ENCODE results near the gene MSANTD1. TPM values are rescaled to one million over a fixed set of nuclear protein-coding genes. Genes with fewer than 3 reads are reported as not detected.

The MSANTD1 gene
- total RNA-seq, 1 experiment from 2014 or later: 0.77 TPM

GRCh38 chr4:3252831-3253641 is 4.1 kb downstream of the MSANTD1 start:
- intact Hi-C loops (cut with micrococcal nuclease): no loop called here
- Histone ChIP-seq H3K79me2 (ENCODE audit: low read length) (no peaks in the 10 kb centered on the region), H3K9me2 (replicated peaks; ENCODE audit: low read length) (no peaks in the 10 kb centered on the region), H3K9ac (ENCODE audit: low read length) (no peak overlapping the region), H3K4me3 (ENCODE audit: low read length) (no peak overlapping the region), H3K4me1 (ENCODE audit: insufficient read depth, low read length) (peaks cover 22% of the 10 kb centered on the region), H3K4me2 (ENCODE audit: low read length) (no peak overlapping the region), H3F3A (ENCODE audit: low read length, unreplicated experiment) (no peaks in the 10 kb centered on the region), H3K9me3 (ENCODE audit: low read length) (no peaks in the 10 kb centered on the region), H3K27ac (ENCODE audit: low read length) (no peak overlapping the region), H3K27me3 (ENCODE audit: low read length) (no peaks in the 10 kb centered on the region), H4K20me1 (ENCODE audit: low read length) (no peaks in the 10 kb centered on the region), H3K36me3 (ENCODE audit: low read depth, low read length) (no peaks in the 10 kb centered on the region), H2AFZ (ENCODE audit: low read length) (no peak overlapping the region)
- CTCF ChIA-PET: no interaction called here
- no TSS peak for BruUV-seq (replicated peaks)
- no peak for TF ChIP-seq EZH2phosphoT487 (IDR thresholded peaks at IDR 0.05; ENCODE audit: borderline replicate concordance, low read length)
- no peak for TF ChIP-seq EZH2 (IDR thresholded peaks at IDR 0.05; ENCODE audit: low read length, unreplicated experiment)
- TF ChIP-seq CTCF (conservative IDR thresholded peaks at IDR 0.05; ENCODE audit: low read depth, low read length): no peak
- DNase-seq: no peak
- POLR2A ChIA-PET (ENCODE audit: unreplicated experiment): no interaction called here
- ATAC-seq: no peak

- peaks cover 26% of the 10 kb centered on the region for H3K4me1 ChIP-seq (ENCODE audit: insufficient read depth, low read length)
- no peaks in the 10 kb centered on the region for H4K20me1 ChIP-seq (ENCODE audit: low read length)
- no peaks in the 10 kb centered on the region for H3K79me2 ChIP-seq (ENCODE audit: low read length)
- TF ChIP-seq EZH2 (IDR thresholded peaks at IDR 0.05; ENCODE audit: low read length, unreplicated experiment) (no peak), CTCF (conservative IDR thresholded peaks at IDR 0.05; ENCODE audit: low read depth, low read length) (no peak), EZH2phosphoT487 (IDR thresholded peaks at IDR 0.05; ENCODE audit: borderline replicate concordance, low read length) (no peak)
- no peaks in the 10 kb centered on the region for H3K9me2 ChIP-seq (replicated peaks; ENCODE audit: low read length)
- H3K27me3 ChIP-seq (ENCODE audit: low read length): no peaks in the 10 kb centered on the region
- no peak overlapping the region for H3K4me3 ChIP-seq (ENCODE audit: low read length)
- ATAC-seq: no peak
- no peaks in the 10 kb centered on the region for H3K9me3 ChIP-seq (ENCODE audit: low read length)
- DNase-seq: no peak
- no peak overlapping the region for H2AFZ ChIP-seq (ENCODE audit: low read length)
- BruUV-seq (replicated peaks): no TSS peak
- no peaks in the 10 kb centered on the region for H3K36me3 ChIP-seq (ENCODE audit: low read depth, low read length)
- H3F3A ChIP-seq (ENCODE audit: low read length, unreplicated experiment): no peaks in the 10 kb centered on the region
- no peak overlapping the region for H3K4me2 ChIP-seq (ENCODE audit: low read length)
- CTCF ChIA-PET: no interaction called here
- H3K9ac ChIP-seq (ENCODE audit: low read length): no peak overlapping the region
- POLR2A ChIA-PET (ENCODE audit: unreplicated experiment): no interaction called here
- intact Hi-C loops (cut with micrococcal nuclease): no loop called here
- no peak overlapping the region for H3K27ac ChIP-seq (ENCODE audit: low read length)
Observed at GRCh38 chr4:3253808-3254207, 4.8 kb downstream of the MSANTD1 start.

All from PC-3 (cell line).